ENCODE measurements around the gene SLC27A5. TPM values are rescaled to one million over a fixed set of nuclear protein-coding genes. Genes with fewer than 3 reads are reported as not detected.

The SLC27A5 gene
- total and polyA plus RNA-seq, 2 of the 13 experiments (the other 11 are each of a cell fraction or from before 2014, with no cell fraction given) = 30.3 to 40.2 TPM

GRCh38 chr19:58538257-58539168, 26.7 kb upstream of the SLC27A5 start (continued):
- peak; percentile 10; the same call in 1 of the 2 replicates for TF ChIP-seq SALL1 (CRISPR knock-in tag; IDR thresholded peaks at IDR 0.05)
- no peak for TF ChIP-seq ZMYM2 (CRISPR knock-in tag; IDR thresholded peaks at IDR 0.05)
- TF ChIP-seq ZIK1 (CRISPR knock-in tag; IDR thresholded peaks at IDR 0.05; ENCODE audit: borderline replicate concordance, low read depth) = 0 out of 2 replicates have a peak, but pooled peaks have one; percentile 48
- TF ChIP-seq STAT6 (CRISPR knock-in tag; IDR thresholded peaks at IDR 0.05; ENCODE audit: borderline replicate concordance) = no peak
- 0 out of 2 replicates have a peak, but pooled peaks have one; percentile 19 for TF ChIP-seq PHF20 (CRISPR knock-in tag; IDR thresholded peaks at IDR 0.05)
- peak; percentile 75 for TF ChIP-seq MAX (IDR thresholded peaks at IDR 0.05)
- no peak for TF ChIP-seq ZNF503 (CRISPR knock-in tag; IDR thresholded peaks at IDR 0.05)
- no peak for TF ChIP-seq ZNF781 (CRISPR knock-in tag; IDR thresholded peaks at IDR 0.05; ENCODE audit: borderline replicate concordance, not compliant biosample characterization)
- peak; percentile 19 for TF ChIP-seq YY1 (IDR thresholded peaks at IDR 0.05; ENCODE audit: insufficient read depth, insufficient replicate concordance, low read depth, low read length)
- peak; percentile 82 for TF ChIP-seq ZBTB7A (CRISPR knock-in tag; IDR thresholded peaks at IDR 0.05)
- TF ChIP-seq DRAP1 (CRISPR knock-in tag; IDR thresholded peaks at IDR 0.05) = no peak
- TF ChIP-seq ZNF607 (CRISPR knock-in tag; IDR thresholded peaks at IDR 0.05; ENCODE audit: borderline replicate concordance) = no peak
- TF ChIP-seq CREBL2 (CRISPR knock-in tag; IDR thresholded peaks at IDR 0.05; ENCODE audit: borderline replicate concordance) = no peak
- peak; percentile 78; the same call in 1 of the 2 replicates for TF ChIP-seq GABPB1 (CRISPR knock-in tag; IDR thresholded peaks at IDR 0.05)
- TF ChIP-seq ZNF850 (CRISPR knock-in tag; conservative IDR thresholded peaks at IDR 0.05) = no peak
- 0 out of 2 replicates have a peak, but pooled peaks have one; percentile 15 for TF ChIP-seq NFKB2 (CRISPR knock-in tag; IDR thresholded peaks at IDR 0.05; ENCODE audit: borderline replicate concordance)
- no peak for TF ChIP-seq ZNF343 (CRISPR knock-in tag; IDR thresholded peaks at IDR 0.05)
- peak; percentile 32; the same call in 1 of the 2 replicates for TF ChIP-seq TFDP1 (CRISPR knock-in tag; IDR thresholded peaks at IDR 0.05; ENCODE audit: borderline replicate concordance)
- peak; percentile 20; the same call in 1 of the 2 replicates for TF ChIP-seq ZBTB33 (CRISPR knock-in tag; IDR thresholded peaks at IDR 0.05)

Measured in HepG2 (cell line).